Right lung (tissue), 10 donors: ENCODE results near the gene CLRN2. TPM values are rescaled to one million over a fixed set of nuclear protein-coding genes. Genes with fewer than 3 reads are reported as not detected.

Source experiments
- DNase-seq, 2 donors: peaks; one replicate each; pipeline ENCODE4 v3.0.0-alpha.2; 2013
- long read RNA-seq, 8 donors: transcript quantifications; one replicate each; lab custom pipeline, GENCODE V29; 2026
- polyA plus RNA-seq, 5 donors: library from polyadenylated mRNA; unstranded; fragments of 120-200 nt; gene quantifications; one replicate each; pipeline versions ENCODE4 v1.2.1 to v1.2.3, GENCODE V29; 2013; ENCODE audit warnings: inconsistent platforms in 1 of 5, low replicate concordance in 1 of 5; ENCODE audit not compliant: insufficient read length in 5 of 5, insufficient read depth in 1 of 5

Gene CLRN2, protein sequence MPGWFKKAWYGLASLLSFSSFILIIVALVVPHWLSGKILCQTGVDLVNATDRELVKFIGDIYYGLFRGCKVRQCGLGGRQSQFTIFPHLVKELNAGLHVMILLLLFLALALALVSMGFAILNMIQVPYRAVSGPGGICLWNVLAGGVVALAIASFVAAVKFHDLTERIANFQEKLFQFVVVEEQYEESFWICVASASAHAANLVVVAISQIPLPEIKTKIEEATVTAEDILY
- polyA plus RNA-seq = not detected
- long read RNA-seq, donor 1 = 0 reads
- long read RNA-seq, donor 2 = 0 reads
- long read RNA-seq, donor 3 = 0 reads
- long read RNA-seq, donor 4 = 0 reads
- long read RNA-seq, donor 5 = 0 reads
- long read RNA-seq, donor 6 = 0 reads
- long read RNA-seq, donor 7 = 0 reads
- long read RNA-seq, donor 8 = 0 reads

DNA sequence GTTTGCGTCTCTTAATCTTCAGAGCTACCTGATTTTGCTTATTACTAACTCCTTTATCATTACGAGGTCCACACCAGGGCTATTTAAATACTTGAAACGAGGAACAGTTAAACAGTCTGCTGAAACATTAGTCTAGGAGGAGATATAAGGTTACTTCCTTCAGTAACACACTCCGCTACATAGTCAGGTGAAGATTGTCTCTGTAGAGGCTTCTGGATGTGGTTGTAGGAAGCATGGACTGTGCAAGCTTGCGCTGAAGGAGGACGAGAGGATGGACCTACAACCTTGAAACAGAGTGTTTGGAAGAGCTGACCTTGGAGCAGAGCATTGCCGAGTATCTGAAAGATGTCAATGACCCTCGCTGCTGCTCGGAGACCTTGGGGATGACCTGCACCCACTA, at the start of gene CLRN2:
Gene CLRN2 (plus strand): TSS at position 301 of the 400 bp plus-strand sequence. CDS start 102 bp downstream, outside the sequence.
- no peak for DNase-seq

DNA sequence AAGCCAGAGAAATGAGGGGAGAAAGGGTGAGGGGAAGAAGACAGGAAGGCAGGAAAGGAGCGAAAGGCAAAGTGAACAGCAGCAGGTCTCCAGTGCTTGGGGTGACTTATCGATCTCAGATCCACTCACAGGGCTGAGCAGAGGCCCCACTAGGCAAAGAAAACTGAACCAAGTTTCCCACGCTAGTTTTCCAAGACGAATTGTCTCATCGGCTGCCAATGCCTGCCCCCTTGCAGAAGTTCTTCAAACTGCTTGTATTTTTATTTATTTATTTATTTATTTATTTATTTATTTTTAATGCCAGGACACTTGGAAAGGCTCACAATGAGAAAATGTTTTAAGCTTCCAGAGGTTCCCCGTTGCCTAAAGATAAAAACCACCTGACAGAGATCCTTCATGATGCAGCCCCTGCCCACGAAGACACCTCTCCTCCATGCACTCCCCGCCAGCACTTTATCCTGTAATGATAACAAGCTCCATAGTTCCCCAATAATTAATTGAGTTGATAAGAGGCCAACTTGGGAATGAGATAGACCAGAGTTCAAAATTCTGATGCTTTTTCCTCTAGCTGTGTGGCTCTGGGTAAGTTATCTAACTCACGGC, 46.2 kb upstream of the CLRN2 start:
- DNase-seq = peak; percentile 29 to 39

DNA sequence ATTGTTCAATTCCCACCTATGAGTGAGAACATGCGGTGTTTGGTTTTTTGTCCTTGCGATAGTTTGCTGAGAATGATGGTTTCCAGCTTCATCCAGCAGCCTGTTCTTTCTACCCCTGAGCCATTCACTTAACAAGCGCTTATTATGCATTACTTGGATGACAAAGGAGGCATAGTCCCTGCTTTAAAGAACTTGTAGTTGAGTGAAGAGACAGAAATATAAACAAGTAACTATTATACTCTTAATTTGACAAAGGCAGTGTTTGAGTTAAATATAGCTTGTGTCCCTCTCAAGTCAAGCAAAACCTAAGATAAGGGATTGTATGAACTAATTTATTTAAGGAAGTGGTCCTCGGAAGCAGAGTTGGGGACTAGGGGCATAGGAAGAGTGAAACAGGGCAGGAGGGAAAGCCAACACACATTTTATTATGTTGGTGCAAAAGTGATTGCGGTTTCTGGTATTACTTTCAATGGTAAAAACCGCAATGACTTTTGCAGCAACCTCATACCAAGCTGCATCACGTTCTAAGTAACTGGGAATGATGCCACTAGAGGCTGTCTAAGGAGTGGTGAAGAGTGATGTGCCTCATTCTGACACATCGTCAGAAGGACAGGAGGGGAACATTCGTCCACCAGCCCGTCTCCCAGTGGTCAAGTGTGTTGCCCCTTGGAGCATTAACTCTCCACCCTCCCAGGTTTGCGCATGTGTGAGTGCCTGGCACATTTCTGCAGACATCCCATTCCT, 44.9 kb upstream of the CLRN2 start:
- DNase-seq = no peak

DNA sequence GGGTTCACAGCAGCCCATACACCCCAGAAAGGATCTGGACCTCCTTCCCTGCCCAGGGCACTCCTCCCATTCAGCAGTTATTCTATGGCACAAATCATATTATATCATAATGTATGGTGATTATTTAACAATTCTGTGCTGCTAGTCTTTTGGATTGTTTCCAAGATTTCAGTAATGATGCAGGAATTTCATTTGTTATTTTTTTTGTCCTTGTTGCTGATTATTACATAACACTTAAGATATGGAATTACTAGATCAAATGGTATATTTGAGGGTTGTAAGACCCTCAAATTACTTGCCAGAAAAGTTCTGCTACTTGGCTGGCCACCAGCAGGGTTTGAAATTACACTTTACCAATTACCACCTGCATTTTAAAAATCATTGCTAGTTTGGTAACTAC, 39.5 kb upstream of the CLRN2 start:
- DNase-seq = no peak

DNA sequence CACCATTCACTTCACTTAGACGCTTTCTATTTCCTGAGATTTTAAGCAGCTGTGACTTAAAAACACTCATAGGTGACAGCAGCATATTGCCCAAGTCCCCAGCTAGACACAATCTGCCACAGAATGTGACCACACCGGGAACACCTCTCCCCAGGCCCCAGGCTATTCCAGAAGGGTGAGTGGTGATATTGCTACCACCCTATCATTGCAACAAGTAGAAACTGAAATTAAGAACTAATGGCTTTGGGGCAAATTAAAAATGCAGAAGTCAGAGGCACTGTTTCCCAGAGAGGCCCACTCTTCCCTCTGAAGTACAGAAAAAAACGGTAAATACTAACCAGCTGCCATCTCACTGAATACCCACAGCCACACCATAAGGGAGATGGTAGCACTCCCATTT, 38.1 kb upstream of the CLRN2 start:
- no peak for DNase-seq

DNA sequence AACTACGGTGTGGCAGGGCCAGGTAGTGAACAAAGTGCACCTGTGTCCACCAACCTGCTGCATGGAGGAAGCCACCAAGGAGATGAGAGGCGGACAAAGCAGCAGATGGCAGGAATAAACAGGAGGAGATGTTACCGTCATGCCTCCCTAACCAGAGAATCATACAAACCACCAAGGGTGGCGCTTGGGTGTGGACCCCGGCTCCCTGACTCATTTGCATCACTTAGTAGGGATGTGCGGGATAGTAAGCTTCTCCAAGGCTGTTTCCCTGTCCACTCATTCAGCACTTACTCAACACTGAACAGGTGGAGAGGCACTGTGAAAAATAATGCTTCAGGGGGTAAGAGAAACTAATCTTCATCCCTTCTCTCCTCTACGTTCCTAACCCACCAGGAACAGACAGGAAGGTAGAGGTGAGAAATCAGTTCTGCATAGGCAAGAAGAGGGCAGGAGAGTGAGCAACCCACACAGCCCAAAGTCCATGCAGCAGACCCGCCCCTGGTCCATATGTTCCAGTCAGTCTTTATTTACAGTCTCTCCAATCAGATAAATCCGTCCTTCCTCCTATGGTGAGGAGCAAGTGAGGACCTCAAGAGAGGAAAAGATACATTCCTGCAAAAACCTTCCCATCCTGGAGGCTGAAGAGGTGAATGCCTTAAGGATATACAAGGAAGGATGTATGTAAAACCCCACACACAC, 37.0 kb upstream of the CLRN2 start:
- no peak for DNase-seq

DNA sequence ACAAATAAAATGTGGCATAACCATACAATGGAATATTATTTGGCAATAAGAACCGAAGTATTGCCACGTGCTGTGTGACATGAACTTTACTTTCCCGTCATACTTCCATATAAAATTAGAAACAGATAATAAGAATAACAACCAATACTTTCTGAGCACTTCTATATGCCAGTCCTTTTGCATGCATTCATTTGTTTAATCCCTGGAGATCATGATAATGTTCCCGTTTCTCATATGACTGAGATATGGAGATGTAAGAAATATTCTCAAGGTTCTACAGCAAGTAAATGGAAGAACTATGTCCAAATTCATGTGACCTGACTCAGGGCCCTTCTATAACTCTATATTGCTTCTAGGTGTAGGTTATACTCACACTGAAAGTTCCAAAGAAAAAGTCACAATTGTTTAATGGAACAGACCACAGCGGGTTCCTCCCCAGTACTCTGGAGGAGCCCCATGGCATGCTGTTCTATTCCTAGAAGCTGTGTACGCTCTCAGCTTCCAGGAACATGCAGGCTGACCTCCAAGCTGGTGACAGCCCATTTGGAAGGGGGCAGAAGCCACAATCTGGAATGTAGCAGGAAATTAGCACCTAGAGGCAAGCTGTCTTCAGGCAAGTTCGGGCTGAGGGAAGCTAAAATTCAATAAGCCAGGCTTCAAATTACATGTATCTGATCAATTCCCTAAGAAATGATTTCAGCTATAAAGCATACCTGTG, 34.6 kb upstream of the CLRN2 start:
- DNase-seq = no peak

DNA sequence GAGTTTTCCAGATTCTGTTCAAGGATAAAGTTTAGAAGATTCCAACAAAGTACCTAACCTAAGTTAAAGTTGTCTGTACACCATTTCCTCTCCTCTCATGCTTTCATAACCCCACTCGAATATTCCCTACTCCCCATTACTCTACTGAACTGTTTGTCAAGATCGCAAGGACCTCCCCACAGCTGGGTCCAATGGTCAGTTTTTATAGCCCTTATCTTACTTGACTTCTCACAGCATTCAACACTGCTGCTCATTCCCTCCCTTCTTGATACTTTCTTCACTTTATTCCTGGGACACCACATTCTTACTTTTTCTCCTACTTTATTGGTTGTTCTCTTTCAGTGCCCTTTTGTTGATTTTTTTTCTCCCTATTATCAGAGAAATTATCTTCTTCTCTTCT, 34.0 kb upstream of the CLRN2 start:
- DNase-seq = no peak

DNA sequence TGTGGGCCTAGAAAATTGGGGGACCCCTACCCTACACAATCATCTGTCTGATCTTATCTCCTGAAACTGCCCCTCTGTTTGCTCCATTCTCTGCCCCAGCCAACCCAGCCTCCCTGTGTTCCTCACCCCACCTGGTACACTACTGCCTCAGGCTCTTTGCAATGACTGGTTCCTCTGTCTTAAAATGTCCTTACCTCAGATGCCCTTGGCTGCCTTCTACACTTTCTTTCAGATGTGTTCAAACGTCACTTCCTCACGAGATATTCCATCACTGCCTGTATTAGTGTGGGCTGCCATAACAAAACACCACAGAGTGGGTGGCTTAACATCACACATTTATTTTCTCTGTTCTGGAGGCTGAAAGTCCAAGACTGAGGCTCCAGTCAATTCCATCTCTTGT, 32.2 kb upstream of the CLRN2 start:
- DNase-seq = no peak

DNA sequence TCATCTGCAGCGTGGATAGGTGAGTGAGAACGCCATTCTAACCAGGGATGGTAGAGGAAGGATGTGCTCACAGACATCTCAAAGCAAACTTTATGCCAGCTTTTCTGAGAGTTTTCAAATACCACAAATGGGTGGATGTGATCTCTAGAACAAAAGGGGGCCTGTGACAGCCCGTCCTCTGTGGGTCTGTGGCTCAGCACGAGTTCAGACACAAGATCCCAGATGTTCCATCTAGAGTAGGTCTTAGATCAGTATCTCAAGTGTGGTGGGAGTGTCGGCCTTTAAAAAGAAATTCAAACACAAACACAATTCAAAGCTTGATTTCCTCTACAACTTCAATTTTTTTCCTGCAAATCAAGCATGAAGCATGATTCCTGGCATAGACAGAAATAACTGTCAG, 25.8 kb upstream of the CLRN2 start:
- no peak for DNase-seq

DNA sequence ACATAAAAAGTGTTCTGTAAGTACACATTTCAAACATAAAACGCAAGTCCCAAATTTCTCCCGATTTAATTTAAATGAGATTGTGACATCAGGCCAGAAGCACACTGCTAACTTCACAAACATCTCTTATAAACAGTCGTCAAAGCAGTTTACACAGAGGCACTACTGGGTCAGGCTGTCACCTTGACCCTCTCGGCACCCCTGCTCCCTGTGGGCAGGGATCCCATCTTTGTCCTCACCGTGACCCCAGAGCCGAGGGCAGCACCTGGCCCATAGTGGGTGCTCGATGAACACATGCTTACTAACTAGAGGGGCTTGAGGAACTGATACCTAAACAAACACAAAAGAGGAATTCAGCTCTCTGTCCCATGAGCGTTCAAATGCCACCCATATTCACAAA, 25.2 kb upstream of the CLRN2 start:
- DNase-seq = no peak

DNA sequence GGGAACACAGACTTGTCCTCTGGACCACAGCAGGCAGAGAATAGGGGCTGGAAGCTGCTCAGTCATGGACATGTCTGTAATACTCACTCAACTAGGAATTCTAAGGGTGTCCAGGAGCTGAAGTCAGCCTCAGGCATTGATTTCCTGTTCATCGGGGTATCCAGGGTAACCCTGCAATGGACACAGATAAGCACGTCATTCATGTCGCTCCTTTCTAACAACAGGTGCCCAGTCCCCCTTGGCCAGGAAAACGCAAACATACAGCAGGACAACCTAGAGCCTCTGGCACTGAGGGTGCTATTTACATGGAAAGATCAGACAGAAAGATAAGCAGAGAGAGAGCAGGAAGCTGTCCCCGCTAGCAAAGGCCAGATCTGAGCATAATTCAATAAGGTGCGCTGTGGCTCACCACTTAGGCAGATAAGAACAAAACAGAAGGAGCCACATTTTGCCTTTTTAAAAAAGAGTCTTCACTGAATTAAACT, 24.3 kb upstream of the CLRN2 start:
- no peak for DNase-seq

DNA sequence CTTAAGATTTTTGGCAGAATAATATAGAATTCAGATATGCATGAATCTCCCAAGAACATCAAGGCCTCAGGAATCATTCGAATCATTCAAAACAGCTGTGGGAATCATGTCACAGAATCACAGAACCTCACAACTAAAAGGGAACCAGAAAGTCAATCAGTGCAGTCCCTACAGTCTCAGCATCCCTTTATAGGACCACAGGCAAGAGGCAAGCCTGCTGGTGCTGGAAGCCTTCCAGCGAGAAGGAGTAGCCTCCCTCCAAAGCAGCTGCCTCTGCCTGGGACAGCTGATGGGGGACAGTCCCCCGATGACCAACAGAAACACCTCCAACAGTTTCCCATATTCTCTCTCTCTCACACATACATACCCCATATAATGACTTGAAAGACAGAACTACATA, 23.8 kb upstream of the CLRN2 start:
- no peak for DNase-seq

DNA sequence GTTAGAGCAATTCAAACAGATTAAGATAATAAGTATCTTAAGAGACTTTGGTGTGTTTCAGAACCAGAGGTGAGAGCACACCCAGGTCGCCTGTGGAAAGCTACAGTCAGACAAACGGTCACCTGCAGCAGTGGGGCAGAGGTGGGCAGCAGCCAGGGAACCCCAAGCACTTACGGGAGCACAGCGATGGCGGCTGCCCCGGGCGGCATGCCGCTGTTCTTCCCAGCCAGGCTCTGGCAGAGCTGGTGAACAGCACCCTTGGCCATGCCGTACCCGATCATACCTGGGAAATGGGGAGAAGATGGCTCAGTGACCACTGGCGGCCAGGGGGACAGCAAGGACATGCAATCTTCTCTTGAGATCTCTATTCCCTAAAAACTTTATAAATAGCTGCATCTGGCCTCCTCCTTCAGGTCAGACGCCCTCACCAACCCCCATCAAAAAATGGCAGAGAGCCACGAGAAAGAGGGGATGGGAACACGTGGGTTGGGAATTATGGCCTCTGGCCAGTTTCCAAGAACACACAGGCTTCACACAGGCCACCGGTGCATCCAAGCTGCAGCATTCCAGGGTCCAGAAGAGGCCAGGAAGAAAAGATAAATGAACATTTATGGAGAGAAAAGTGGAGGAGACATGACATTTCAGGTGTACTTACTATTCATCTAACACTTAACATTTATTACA, 22.8 kb upstream of the CLRN2 start:
- DNase-seq = no peak

DNA sequence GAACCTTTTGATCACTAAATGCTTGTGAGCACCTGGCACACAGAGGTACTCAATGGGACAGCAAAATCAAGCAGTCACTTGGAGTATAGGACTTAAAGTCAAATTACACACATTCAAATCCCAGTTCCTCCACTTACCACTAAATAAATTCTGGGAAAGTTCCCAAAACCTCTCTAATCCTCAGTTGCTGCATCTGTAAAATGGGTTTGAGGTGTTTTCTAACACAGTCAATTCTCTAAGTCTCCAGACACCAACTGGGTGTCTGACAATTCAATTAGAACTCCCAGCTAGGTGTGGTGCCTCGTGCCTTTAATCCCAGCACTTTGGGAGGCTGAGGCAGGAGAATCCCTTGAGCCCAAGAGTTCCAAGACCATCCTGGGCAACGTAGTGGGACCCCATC, 22.1 kb upstream of the CLRN2 start:
- DNase-seq = no peak

DNA sequence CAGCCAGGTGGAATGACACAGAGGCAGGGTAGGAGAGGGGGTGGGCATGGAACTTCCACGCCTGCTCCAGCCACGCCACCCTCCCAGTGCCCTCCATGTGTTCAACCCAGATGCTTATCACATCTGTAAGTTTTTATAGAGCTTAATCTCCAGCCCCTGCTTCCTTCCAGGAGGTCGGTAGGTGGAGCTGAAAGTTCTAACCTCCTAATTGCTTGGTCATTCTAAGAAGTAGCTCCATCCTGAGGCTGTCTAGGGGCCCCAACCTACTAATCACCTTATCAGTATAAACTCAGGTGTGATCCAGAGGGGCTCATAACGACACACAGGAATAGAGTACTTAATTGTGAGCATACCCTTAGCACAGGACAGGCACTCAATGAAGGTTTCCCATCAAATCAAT, 21.3 kb upstream of the CLRN2 start:
- DNase-seq = no peak

DNA sequence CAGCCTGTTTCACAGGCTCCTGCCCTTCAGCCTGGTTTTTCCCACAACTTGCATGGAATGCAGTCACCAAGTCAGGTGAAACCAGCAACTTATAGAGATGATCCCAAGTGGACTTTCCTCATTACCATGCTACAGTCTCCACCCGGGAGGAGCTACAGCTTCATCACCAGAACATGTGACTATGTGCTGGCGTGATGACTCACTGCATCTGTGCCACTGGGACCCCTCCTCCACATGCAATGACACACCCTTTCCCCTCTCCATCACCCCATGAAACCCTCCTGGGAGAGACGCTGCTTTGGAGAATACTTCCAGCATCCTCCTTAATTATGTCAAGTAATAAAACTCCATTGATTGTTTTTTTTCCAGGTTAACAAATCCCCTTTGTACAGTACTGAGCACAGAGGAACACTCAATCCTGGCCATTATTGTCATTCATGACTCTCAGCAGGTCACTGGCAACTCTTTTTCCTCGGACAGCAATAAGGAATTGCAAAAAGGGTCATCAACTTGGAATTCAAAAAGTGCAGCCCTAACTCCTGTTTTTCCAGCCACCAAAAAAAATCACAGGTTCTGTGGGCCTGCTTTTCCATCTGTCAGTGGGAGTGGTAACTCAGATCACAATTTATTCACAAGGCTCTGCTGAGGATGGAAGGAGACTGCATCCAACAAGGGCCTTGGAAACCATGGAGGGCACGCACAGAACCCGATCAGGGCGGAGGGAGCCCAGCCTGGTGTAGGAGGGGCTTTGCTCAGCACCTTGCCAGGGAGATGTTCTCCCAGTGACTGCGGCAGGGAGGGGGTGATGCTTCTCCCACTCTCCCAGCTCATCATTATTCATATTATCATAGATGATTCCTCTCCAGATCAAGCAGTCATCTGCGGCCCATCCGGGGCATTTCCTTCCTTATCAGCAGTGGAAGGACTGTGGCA, 20.4 kb upstream of the CLRN2 start:
- DNase-seq = no peak

DNA sequence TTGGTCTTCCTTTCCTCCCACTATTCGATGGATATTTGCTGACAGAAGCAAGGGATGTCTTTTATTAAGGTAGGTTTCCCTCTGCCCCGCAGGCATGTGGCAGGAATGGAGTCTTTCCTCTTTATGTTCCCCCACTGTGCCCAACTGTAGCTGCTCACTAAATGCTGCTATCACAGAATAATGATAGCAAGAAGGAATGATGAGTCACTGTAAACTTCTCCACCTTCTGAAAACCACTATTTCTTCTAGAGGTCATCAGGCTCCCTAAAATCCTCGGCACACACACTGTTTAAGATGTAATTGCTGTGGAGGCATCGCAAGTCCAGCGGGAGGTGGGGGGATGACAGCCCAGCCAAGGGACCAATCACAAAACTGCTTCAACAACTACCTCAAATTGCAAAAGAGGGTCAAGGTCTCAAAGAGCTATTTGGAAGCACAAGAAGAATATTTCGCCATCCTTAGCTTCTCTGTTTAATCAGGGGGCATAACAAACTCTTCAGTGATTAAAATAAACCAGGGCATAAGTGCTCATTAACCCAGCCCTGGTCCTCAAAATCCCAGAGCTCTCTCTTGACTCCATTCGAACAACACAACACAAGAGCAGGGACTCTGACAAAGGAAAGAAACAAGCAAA, 17.0 kb upstream of the CLRN2 start:
- no peak for DNase-seq

DNA sequence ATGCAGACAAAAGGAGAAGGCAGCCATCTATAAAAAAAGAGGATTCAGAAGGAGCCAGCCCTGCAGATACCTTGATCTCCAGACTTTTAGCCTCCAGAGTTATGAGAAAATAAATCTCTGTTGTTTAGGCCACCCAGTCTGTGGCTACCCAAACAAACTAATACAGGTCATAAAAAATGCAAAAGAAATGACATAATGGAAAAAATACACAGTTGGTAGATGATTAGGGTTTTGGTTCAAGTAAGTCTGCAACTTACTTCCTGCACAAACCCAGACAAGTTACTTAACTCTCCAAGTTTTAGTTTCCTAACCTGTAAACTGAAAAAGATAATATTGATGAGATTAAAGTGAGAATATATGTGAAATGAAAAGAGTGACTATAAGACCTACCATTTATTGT, 14.4 kb upstream of the CLRN2 start:
- no peak for DNase-seq
